Psoas muscle (tissue), 8 donors: ENCODE results near the gene DPP10. TPM values are rescaled to one million over a fixed set of nuclear protein-coding genes. Genes with fewer than 3 reads are reported as not detected.

ENCODE experiments used
- ATAC-seq, 4 donors: fragments of 200-7000 bp; cut with Tn5 transposase; one replicate each; pipeline ENCODE4 v1.9.1; 2020; ENCODE audit warnings: moderate library complexity in 3 of 4, mild to moderate bottlenecking in 2 of 4
- DNase-seq, 2 donors: peaks; one replicate each; pipeline ENCODE4 v3.0.0-alpha.2; 2020
- H3K27ac ChIP-seq: fragments of 200-600 bp; one replicate; pipeline ENCODE4 v1.8.0; 2022
- H3K27me3 ChIP-seq, 3 donors: fragments of 200-600 bp in 1 of 3; one replicate each; pipeline versions ENCODE4 v1.6.1 to v1.8.0; 2013 to 2022; ENCODE audit warnings: low read length in 2 of 3, mild to moderate bottlenecking in 2 of 3, moderate library complexity in 1 of 3; ENCODE audit not compliant: insufficient read depth in 3 of 3
- H3K36me3 ChIP-seq, 2 donors: fragments of 200-600 bp in 1 of 2; one replicate each; pipeline versions ENCODE4 v1.6.1 to v1.8.0; 2013 to 2022; ENCODE audit warnings: low read depth in 1 of 2, mild to moderate bottlenecking in 1 of 2, moderate library complexity in 1 of 2; ENCODE audit not compliant: insufficient read depth in 1 of 2
- H3K4me1 ChIP-seq: fragments of 200-600 bp; one replicate; pipeline ENCODE4 v1.8.0; 2022
- H3K4me3 ChIP-seq: fragments of 200-600 bp; one replicate; pipeline ENCODE4 v1.8.0; 2022; ENCODE audit warnings: mild to moderate bottlenecking
- H3K9me3 ChIP-seq: fragments of 200-600 bp; one replicate; pipeline ENCODE4 v1.8.0; 2022
- WGBS, 3 donors: extraction: QIAGEN DNeasy Blood & Tissue Kit; methylation state at CpG; one replicate each; pipeline versions ENCODE4 v1.1.6 to v1.1.7; 2013; 5-methylcytosine and 5-hydroxymethylcytosine counted together
- intact Hi-C, 2 donors: fragments of 100-400 bp; cut with DNase I; formaldehyde crosslinking; loops; one replicate each; pipeline versions ENCODE4 v1.11.0 to v1.14.2; 2022
- polyA plus RNA-seq, 3 donors: library from polyadenylated mRNA; stranded (reverse); fragments of 200-250 nt; gene quantifications; one replicate each; pipeline ENCODE4 v1.2.3, GENCODE V29; 2013
- total RNA-seq, 4 donors: library from RNA; stranded (reverse); fragmentation: NEBNext Ultra II Directional in 2 of 4; extraction: Animal tissue kit (Norgen Biotek cat#: 25700) in 2 of 4; gene quantifications; one replicate each; pipeline versions ENCODE4 v1.2.1 to v1.2.4, GENCODE V29; 2021 to 2023
- TF ChIP-seq, protein P1 (sequence below): fragments of 200-600 bp; IDR thresholded peaks from one replicate; pipeline ENCODE4 v1.8.0; 2022; ENCODE audit warnings: antibody characterized with exemption
- donor health status: healthy with polysubstance abuse.
- donor health status: DM: no; HTN: no; CAD: no; lungs with moderate emphysema.
- donor health status: Bipolar disorder and iron deficiency.
- donor health status: healthy.
- donor health status: DM: yes; HTN: yes; CAD: no.
- donor health status: DM: no; HTN: no; CAD: no.
- donor health status: DM: no; HTN: no; CAD: no.
- donor health status: DM: yes; HTN: yes; CAD: no.

Gene DPP10
- total and polyA plus RNA-seq, 7 donors = 0.01 to 0.11 TPM; not detected in 5

GRCh38 chr2:114714313-114714712 is 271.9 kb downstream of the DPP10 start:
- Histone ChIP-seq H3K27me3 (no peaks in the 10 kb centered on the region), H3K4me1 (no peaks in the 10 kb centered on the region)
- no peak for ATAC-seq

GRCh38 chr2:114717049-114717448 is 274.6 kb downstream of the DPP10 start:
- Histone ChIP-seq H3K27ac (no peak overlapping the region), H3K4me3 (no peak overlapping the region), H3K27me3 (no peaks in the 10 kb centered on the region), H3K9me3 (no peaks in the 10 kb centered on the region), H3K4me1 (no peaks in the 10 kb centered on the region), H3K36me3 (no peaks in the 10 kb centered on the region)
- ATAC-seq (no peak), DNase-seq (no peak)
- TF ChIP-seq, protein P1, sequence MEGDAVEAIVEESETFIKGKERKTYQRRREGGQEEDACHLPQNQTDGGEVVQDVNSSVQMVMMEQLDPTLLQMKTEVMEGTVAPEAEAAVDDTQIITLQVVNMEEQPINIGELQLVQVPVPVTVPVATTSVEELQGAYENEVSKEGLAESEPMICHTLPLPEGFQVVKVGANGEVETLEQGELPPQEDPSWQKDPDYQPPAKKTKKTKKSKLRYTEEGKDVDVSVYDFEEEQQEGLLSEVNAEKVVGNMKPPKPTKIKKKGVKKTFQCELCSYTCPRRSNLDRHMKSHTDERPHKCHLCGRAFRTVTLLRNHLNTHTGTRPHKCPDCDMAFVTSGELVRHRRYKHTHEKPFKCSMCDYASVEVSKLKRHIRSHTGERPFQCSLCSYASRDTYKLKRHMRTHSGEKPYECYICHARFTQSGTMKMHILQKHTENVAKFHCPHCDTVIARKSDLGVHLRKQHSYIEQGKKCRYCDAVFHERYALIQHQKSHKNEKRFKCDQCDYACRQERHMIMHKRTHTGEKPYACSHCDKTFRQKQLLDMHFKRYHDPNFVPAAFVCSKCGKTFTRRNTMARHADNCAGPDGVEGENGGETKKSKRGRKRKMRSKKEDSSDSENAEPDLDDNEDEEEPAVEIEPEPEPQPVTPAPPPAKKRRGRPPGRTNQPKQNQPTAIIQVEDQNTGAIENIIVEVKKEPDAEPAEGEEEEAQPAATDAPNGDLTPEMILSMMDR = no peak
- intact Hi-C loops = no loop called here
- 45 to 48% (median 46%) methylated on average over 4 of the region's 4 CpGs for WGBS, 3 donors

More at GRCh38 chr2:114714313-114714712, 271.9 kb downstream of the DPP10 start:
- H3K4me3 ChIP-seq = no peak overlapping the region
- no peak overlapping the region for H3K27ac ChIP-seq
- no peaks in the 10 kb centered on the region for H3K9me3 ChIP-seq
- WGBS, 3 donors = 4 to 13% (median 12%) methylated on average over 1 of the region's 1 CpG
- DNase-seq = no peak
- TF ChIP-seq, protein P1 = no peak
- no peaks in the 10 kb centered on the region for H3K36me3 ChIP-seq
- intact Hi-C loops = no loop called here

DNA sequence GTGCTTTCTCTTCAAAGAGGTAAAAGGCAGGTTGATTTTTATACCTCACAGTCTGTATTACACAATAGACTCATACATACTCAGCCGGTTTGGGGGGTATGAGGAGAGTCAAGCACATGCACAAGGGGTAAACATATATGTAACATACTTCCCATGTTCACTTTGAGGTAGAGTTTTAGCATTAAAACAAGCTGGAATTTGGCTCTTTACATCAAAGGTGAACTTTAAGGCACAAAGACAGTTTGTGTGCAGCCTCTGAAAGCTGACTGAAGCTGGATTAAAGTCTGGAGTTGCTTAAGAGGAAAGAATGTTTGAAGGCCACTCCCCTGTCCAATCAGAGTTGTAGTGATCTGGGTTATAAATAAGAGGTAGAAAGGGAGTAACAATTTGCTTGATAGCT is 282.0 kb downstream of the DPP10 start:
- intact Hi-C loops = no loop called here
- no peaks in the 10 kb centered on the region for H3K4me1 ChIP-seq
- H3K36me3 ChIP-seq = no peaks in the 10 kb centered on the region
- ATAC-seq (no peak), DNase-seq (no peak)
- TF ChIP-seq, protein P1 = no peak
- no peaks in the 10 kb centered on the region for H3K9me3 ChIP-seq
- 64 to 66% (median 66%) methylated on average over 1 of the region's 1 CpG for WGBS, 3 donors
- no peak overlapping the region for H3K27ac ChIP-seq
- H3K4me3 ChIP-seq = no peak overlapping the region
- peaks cover 0 to 2% (median 0%) of the 10 kb centered on the region in 3 donors for H3K27me3 ChIP-seq

DNA sequence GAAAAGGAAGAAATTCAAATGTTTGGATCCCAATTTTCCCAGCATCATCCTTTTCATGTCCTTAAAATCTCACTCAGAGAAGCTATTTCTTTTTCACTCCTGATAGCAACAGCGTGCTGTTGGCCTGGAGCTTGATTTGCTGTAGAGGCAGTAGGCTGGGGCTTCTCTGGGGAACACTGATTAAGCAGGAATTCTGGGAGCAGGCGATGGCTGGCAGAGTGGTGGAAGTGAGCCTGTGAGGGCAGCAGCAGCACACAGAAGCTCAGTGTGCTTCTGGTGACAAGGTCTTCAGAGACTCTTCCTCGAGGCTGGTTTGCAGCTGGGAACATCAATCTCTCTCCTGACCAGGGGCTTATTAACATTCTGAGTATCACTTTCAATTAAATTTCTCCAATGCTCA is 284.6 kb downstream of the DPP10 start:
- no peaks in the 10 kb centered on the region for H3K9me3 ChIP-seq
- peaks cover 0 to 2% (median 0%) of the 10 kb centered on the region in 3 donors for H3K27me3 ChIP-seq
- no peaks in the 10 kb centered on the region for H3K4me1 ChIP-seq
- H3K27ac ChIP-seq = no peak overlapping the region
- intact Hi-C loops = no loop called here
- DNase-seq (no peak), ATAC-seq (no peak)
- H3K36me3 ChIP-seq = no peaks in the 10 kb centered on the region
- H3K4me3 ChIP-seq = no peak overlapping the region
- TF ChIP-seq, protein P1 = no peak
- 26 to 42% (median 36%) methylated on average over 3 of the region's 3 CpGs for WGBS, 3 donors

DNA sequence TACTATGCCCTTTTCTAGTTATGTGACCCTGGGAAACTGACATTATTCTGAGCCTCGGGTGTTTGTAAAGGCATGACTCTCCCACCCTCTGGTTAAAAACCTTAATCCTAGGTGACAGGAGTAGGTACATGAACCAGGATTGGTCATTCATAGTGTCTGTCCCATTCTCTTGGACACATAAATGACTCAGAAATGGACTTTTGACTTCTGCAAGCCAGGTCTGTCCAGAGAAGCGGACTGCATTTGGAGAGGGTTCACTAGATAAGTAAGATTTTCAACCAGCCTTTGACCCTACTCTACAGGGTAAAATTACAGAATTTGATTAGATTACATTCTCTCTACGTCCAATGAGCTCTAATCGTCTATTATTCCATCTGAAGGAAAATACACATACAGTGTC is 285.9 kb downstream of the DPP10 start:
- TF ChIP-seq, protein P1 = no peak
- no peak for DNase-seq
- peaks cover 0 to 2% (median 0%) of the 10 kb centered on the region in 3 donors for H3K27me3 ChIP-seq
- no peaks in the 10 kb centered on the region for H3K4me1 ChIP-seq
- no peaks in the 10 kb centered on the region for H3K9me3 ChIP-seq
- H3K36me3 ChIP-seq = no peaks in the 10 kb centered on the region
- H3K27ac ChIP-seq = no peak overlapping the region
- no peak for ATAC-seq
- intact Hi-C loops = no loop called here
- WGBS, 3 donors = 64 to 73% (median 71%) methylated on average over 4 of the region's 4 CpGs
- H3K4me3 ChIP-seq = no peak overlapping the region
